DND-41 (cell line): ENCODE data around the gene ABAT.

ENCODE experiments used
- ATAC-seq: fragments of 200-7000 bp; cut with Tn5 transposase; 3 replicates; pipeline ENCODE4 v1.9.1; 2021; ENCODE audit warnings: low read depth; ENCODE audit not compliant: insufficient read depth
- DNase-seq: peaks from one replicate; pipeline ENCODE4 v3.0.0-alpha.2; 2020
- H2AFZ ChIP-seq: 2 replicates; pipeline ENCODE4 v1.6.0; 2012; ENCODE audit warnings: low read depth, low read length
- H3K27ac ChIP-seq: 2 replicates; pipeline ENCODE4 v1.5.1; 2012; ENCODE audit warnings: low read length, inconsistent platforms
- H3K27me3 ChIP-seq: fragments of 200-600 bp; sonication (generic); 2 replicates; pipeline ENCODE4 v1.6.0; 2012; ENCODE audit warnings: low read length, mild to moderate bottlenecking, inconsistent platforms; ENCODE audit not compliant: insufficient read depth, poor library complexity
- H3K36me3 ChIP-seq: 2 replicates; pipeline ENCODE4 v1.5.1; 2012; ENCODE audit warnings: low read length, inconsistent platforms; ENCODE audit not compliant: insufficient read depth
- H3K4me1 ChIP-seq: 2 replicates; pipeline ENCODE4 v1.5.1; 2012; ENCODE audit warnings: mild to moderate bottlenecking, low read length; ENCODE audit not compliant: insufficient read depth
- H3K4me2 ChIP-seq: 2 replicates; pipeline ENCODE4 v1.6.0; 2012; ENCODE audit warnings: mild to moderate bottlenecking, moderate library complexity, low read length, inconsistent platforms; ENCODE audit not compliant: insufficient read depth
- H3K4me3 ChIP-seq, 2 experiments: fragments of 200-600 bp in 1 of 2; shearing (Covaris generic) in 1 of 2; 2 replicates each; pipeline ENCODE4 v1.5.1; 2012 to 2016; ENCODE audit warnings: inconsistent platforms in 2 of 2, low read length in 2 of 2, mild to moderate bottlenecking in 2 of 2, low read depth in 1 of 2, moderate library complexity in 1 of 2
- H3K79me2 ChIP-seq: 2 replicates; pipeline ENCODE4 v1.6.0; 2012; ENCODE audit warnings: low read length, inconsistent platforms; ENCODE audit not compliant: insufficient read depth
- H3K9ac ChIP-seq: 2 replicates; pipeline ENCODE4 v1.6.0; 2012; ENCODE audit warnings: low read depth, mild to moderate bottlenecking, inconsistent platforms, low read length, moderate library complexity
- H3K9me3 ChIP-seq: 2 replicates; pipeline ENCODE4 v1.5.1; 2012; ENCODE audit warnings: low read length, moderate library complexity, mild to moderate bottlenecking, inconsistent platforms; ENCODE audit not compliant: insufficient read depth, severe bottlenecking
- H4K20me1 ChIP-seq: 2 replicates; pipeline ENCODE4 v1.6.0; 2012; ENCODE audit warnings: low read length; ENCODE audit not compliant: insufficient read depth
- EZH2 ChIP-seq: IDR thresholded peaks from 3 replicates; pipeline ENCODE4 v1.6.1; 2012; ENCODE audit warnings: borderline replicate concordance, low read depth, mild to moderate bottlenecking, moderate library complexity, low read length, inconsistent platforms; ENCODE audit not compliant: severe bottlenecking
- TF ChIP-seq, protein P1 (sequence below): IDR thresholded peaks from 2 replicates; pipeline ENCODE4 v1.5.1; 2012; ENCODE audit warnings: borderline replicate concordance, low read length, moderate library complexity, mild to moderate bottlenecking; ENCODE audit not compliant: poor library complexity, severe bottlenecking; ENCODE audit errors: extremely low read depth

Gene ABAT

DNA sequence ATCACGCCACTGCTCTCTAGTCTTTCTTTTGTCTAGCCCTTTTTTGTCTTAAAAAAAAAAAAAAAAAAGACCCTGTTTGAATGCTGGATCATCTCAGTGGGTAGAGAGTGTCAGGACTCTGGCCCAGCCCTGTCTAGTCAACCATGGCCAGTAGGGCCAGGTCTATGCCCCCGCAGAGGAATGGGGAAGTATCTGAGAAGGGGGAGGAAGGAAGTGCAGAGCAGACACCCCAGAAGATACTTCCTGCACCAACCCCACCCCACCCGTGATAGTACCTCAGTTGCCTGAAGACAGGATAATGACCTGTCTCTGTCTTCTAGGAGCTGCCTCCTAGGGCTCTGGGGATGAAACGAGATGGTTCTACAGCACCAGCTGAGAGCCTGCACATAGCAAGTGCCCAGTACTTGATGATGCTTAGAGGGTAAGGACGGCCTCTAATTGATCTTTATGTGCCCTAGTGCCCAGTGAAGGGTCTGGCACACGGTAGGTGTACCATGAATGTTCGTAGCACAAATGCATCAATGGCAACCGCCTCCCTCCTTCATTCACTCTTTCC lies 55.4 kb downstream of the ABAT start:
- no peak for ATAC-seq
- H3K9me3 ChIP-seq = peaks cover 4% of the 10 kb centered on the region

DNA sequence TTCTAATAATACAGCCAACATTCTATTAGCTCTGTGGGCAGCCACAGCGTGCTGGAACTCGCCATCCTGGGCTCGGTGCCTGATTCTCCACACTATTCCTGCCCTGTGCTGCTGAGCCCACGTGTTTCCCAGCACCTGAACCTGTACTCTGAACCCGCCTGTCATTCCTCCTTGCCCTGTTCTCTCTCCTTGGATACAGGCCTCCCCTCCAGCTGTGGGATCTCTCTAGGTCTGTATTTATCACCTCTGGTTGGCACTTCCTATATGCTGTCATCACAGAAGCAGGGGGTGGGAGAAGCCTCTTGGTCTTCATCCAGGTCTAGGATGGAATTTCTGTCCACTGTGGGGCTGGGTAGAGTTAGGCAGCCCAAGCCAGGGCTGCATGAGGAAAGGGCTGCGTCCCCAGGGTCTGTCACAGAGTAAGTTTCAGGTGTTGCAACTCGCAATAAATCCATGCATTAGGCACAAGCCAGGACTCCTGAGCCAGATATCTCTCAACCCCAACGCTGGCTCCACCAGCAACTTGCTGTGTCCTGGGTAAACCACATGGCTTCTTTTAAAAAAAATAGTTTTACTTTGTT lies 56.0 kb downstream of the ABAT start:
- no peaks in the 10 kb centered on the region; the same call in 1 of the 2 replicates for H3K36me3 ChIP-seq
- ATAC-seq (no peak), DNase-seq (no peak)
- H3K4me3 ChIP-seq = no peak overlapping the region
- no peaks in the 10 kb centered on the region for H3K79me2 ChIP-seq
- H3K4me2 ChIP-seq = no peak overlapping the region
- no peaks in the 10 kb centered on the region for H3K4me1 ChIP-seq
- peaks cover 4% of the 10 kb centered on the region for H3K9me3 ChIP-seq
- no peaks in the 10 kb centered on the region for H3K27me3 ChIP-seq
- no peaks in the 10 kb centered on the region for H4K20me1 ChIP-seq
- no peak overlapping the region for H3K27ac ChIP-seq
- no peak for TF ChIP-seq EZH2
- TF ChIP-seq, protein P1, sequence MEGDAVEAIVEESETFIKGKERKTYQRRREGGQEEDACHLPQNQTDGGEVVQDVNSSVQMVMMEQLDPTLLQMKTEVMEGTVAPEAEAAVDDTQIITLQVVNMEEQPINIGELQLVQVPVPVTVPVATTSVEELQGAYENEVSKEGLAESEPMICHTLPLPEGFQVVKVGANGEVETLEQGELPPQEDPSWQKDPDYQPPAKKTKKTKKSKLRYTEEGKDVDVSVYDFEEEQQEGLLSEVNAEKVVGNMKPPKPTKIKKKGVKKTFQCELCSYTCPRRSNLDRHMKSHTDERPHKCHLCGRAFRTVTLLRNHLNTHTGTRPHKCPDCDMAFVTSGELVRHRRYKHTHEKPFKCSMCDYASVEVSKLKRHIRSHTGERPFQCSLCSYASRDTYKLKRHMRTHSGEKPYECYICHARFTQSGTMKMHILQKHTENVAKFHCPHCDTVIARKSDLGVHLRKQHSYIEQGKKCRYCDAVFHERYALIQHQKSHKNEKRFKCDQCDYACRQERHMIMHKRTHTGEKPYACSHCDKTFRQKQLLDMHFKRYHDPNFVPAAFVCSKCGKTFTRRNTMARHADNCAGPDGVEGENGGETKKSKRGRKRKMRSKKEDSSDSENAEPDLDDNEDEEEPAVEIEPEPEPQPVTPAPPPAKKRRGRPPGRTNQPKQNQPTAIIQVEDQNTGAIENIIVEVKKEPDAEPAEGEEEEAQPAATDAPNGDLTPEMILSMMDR = no peak
- H3K9ac ChIP-seq = no peak overlapping the region
- H2AFZ ChIP-seq = no peak overlapping the region

More for the DNA sequence above, 55.4 kb downstream of the ABAT start:
- TF ChIP-seq EZH2 = no peak
- TF ChIP-seq, protein P1 = no peak
- H3K27ac ChIP-seq = no peak overlapping the region
- no peaks in the 10 kb centered on the region; the same call in 1 of the 2 replicates for H3K36me3 ChIP-seq
- DNase-seq = no peak
- H3K4me3 ChIP-seq = no peak overlapping the region
- no peaks in the 10 kb centered on the region for H3K4me1 ChIP-seq
- H3K4me2 ChIP-seq = no peak overlapping the region
- no peak overlapping the region for H2AFZ ChIP-seq
- no peak overlapping the region for H3K9ac ChIP-seq
- H4K20me1 ChIP-seq = no peaks in the 10 kb centered on the region
- no peaks in the 10 kb centered on the region for H3K79me2 ChIP-seq
- no peaks in the 10 kb centered on the region for H3K27me3 ChIP-seq

DNA sequence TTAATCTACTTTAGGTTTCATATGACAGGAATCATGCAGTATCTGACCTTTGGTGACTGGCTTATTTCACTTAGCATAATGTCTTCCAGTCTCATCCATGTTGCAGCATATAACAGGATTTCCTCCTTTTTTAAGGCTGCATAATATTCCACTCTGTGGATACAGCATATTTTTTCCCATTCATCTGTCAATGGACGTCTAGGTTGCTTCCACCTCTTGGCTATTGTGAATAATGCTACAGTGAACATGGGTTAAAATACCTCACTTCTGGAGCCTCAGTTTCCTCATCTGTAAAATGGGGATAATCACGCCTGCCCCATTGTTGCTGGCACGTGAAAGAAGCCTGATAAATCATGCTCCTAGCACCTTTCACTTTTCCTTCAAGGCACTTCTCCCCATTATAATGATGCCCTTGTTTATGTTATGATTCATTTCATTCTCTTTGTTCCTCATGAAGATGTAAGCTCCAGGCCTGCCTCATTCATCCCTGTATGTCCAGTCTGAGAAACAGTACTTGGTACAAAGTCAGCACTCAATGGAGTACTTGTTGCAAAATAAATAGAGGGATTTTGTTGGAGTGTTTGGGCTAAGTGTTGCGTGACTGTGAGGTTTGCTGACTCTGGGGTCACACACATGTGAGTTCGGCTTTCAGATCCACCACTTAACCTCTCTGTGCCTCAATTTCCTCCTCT lies 59.6 kb downstream of the ABAT start:
- TF ChIP-seq, protein P1 = no peak
- no peak for TF ChIP-seq EZH2
- ATAC-seq = no peak
- no peak overlapping the region for H3K4me2 ChIP-seq

More for the DNA sequence above, 59.6 kb downstream of the ABAT start:
- H3K36me3 ChIP-seq = no peaks in the 10 kb centered on the region; the same call in 1 of the 2 replicates
- no peaks in the 10 kb centered on the region for H3K4me1 ChIP-seq
- H4K20me1 ChIP-seq = no peaks in the 10 kb centered on the region
- H3K27ac ChIP-seq = no peak overlapping the region
- H3K79me2 ChIP-seq = no peaks in the 10 kb centered on the region
- H3K9ac ChIP-seq = no peak overlapping the region
- H3K9me3 ChIP-seq = peaks cover 4% of the 10 kb centered on the region
- no peak overlapping the region for H2AFZ ChIP-seq
- no peak overlapping the region for H3K4me3 ChIP-seq
- no peaks in the 10 kb centered on the region for H3K27me3 ChIP-seq
- DNase-seq = no peak
